SK-N-SH (cell line): ENCODE results near the gene ZMAT5.

Experiments
- CTCF ChIP-seq: fragments of 200-600 bp; sonication (generic); IDR thresholded peaks from 2 replicates; pipeline ENCODE4 v1.6.1; 2017; ENCODE audit warnings: antibody characterized with exemption, mild to moderate bottlenecking, moderate library complexity
- EP300 ChIP-seq, 2 experiments: IDR thresholded peaks; 2 replicates each; pipeline versions ENCODE4 v1.4.0 to v1.6.1; 2012; ENCODE audit warnings: borderline replicate concordance in 1 of 2, low read depth in 1 of 2, low read length in 1 of 2
- FOXJ3 ChIP-seq: sonication (generic); formaldehyde crosslinking; IDR thresholded peaks from 2 replicates; pipeline ENCODE4 v1.5.1; 2020; ENCODE audit warnings: mild to moderate bottlenecking, missing genetic modification reagents
- GABPA ChIP-seq: IDR thresholded peaks from 2 replicates; pipeline ENCODE4 v1.4.0; 2012; ENCODE audit warnings: low read depth, mild to moderate bottlenecking
- JUND ChIP-seq: IDR thresholded peaks from 2 replicates; pipeline ENCODE4 v1.4.0; 2012
- MAX ChIP-seq: IDR thresholded peaks from 2 replicates; pipeline ENCODE4 v1.4.0; 2012; ENCODE audit warnings: low read depth
- MXI1 ChIP-seq: IDR thresholded peaks from 2 replicates; pipeline ENCODE4 v1.6.1; 2012; ENCODE audit warnings: mild to moderate bottlenecking, low read depth, low read length, improper control_type of control experiment
- PBX3 ChIP-seq: IDR thresholded peaks from 2 replicates; pipeline ENCODE4; 2012
- POLR2AphosphoS5 ChIP-seq: IDR thresholded peaks from 2 replicates; pipeline ENCODE4 v1.6.1; 2012; ENCODE audit warnings: low read depth, low read length
- REST ChIP-seq: IDR thresholded peaks from 2 replicates; pipeline ENCODE4 v1.6.1; 2012; ENCODE audit warnings: mild to moderate bottlenecking, low read depth, low read length, moderate library complexity
- SIN3A ChIP-seq: IDR thresholded peaks from 2 replicates; pipeline ENCODE4 v1.6.1; 2012; ENCODE audit warnings: low read depth, mild to moderate bottlenecking, low read length, moderate library complexity, borderline replicate concordance
- USF1 ChIP-seq: IDR thresholded peaks from 2 replicates; pipeline ENCODE4 v1.4.0; 2012; ENCODE audit warnings: low read depth, borderline replicate concordance
- USF2 ChIP-seq: fragments of 150-350 bp; IDR thresholded peaks from 2 replicates; pipeline ENCODE4 v1.6.1; 2017; ENCODE audit warnings: antibody characterized with exemption, low read length, low read depth, borderline replicate concordance

GRCh38 chr22:29705651-29706050 is 61.2 kb downstream of the ZMAT5 start:
- TF ChIP-seq EP300 (IDR thresholded peaks at IDR 0.05; ENCODE audit: borderline replicate concordance in 1 of 2, low read depth in 1 of 2, low read length in 1 of 2) (no peak), PBX3 (no peak), REST (no peak), SIN3A (no peak), CTCF (no peak), USF1 (no peak), MXI1 (no peak), FOXJ3 (CRISPR knock-in tag) (no peak), USF2 (no peak), POLR2AphosphoS5 (no peak), MAX (no peak), GABPA (no peak), JUND (no peak)
